ENCODE data around the gene CACNA1B.

The CACNA1B gene

GRCh38 chr9:138070815-138071214, 193.2 kb downstream of the CACNA1B start:
- H3K4me3 ChIP-seq (replicated peaks; ENCODE audit: insufficient read depth, low read length) = no peak overlapping the region
- H3K27me3 ChIP-seq (ENCODE audit: insufficient read depth, poor library complexity, severe bottlenecking) = no peaks in the 10 kb centered on the region
- no peak for DNase-seq (ENCODE audit: low read depth in 1 of 2, low spot score in 1 of 2)
- no peak overlapping the region for H3K27ac ChIP-seq (replicated peaks)
- no peak for TF ChIP-seq CTCF (IDR thresholded peaks at IDR 0.05; ENCODE audit: insufficient read depth, low read length)
- TF ChIP-seq, protein P1, sequence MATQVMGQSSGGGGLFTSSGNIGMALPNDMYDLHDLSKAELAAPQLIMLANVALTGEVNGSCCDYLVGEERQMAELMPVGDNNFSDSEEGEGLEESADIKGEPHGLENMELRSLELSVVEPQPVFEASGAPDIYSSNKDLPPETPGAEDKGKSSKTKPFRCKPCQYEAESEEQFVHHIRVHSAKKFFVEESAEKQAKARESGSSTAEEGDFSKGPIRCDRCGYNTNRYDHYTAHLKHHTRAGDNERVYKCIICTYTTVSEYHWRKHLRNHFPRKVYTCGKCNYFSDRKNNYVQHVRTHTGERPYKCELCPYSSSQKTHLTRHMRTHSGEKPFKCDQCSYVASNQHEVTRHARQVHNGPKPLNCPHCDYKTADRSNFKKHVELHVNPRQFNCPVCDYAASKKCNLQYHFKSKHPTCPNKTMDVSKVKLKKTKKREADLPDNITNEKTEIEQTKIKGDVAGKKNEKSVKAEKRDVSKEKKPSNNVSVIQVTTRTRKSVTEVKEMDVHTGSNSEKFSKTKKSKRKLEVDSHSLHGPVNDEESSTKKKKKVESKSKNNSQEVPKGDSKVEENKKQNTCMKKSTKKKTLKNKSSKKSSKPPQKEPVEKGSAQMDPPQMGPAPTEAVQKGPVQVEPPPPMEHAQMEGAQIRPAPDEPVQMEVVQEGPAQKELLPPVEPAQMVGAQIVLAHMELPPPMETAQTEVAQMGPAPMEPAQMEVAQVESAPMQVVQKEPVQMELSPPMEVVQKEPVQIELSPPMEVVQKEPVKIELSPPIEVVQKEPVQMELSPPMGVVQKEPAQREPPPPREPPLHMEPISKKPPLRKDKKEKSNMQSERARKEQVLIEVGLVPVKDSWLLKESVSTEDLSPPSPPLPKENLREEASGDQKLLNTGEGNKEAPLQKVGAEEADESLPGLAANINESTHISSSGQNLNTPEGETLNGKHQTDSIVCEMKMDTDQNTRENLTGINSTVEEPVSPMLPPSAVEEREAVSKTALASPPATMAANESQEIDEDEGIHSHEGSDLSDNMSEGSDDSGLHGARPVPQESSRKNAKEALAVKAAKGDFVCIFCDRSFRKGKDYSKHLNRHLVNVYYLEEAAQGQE (IDR thresholded peaks at IDR 0.05; ENCODE audit: insufficient replicate concordance, low read depth) = no peak
- no peak for TF ChIP-seq GABPA (IDR thresholded peaks at IDR 0.05; ENCODE audit: low read depth)
- no peak for TF ChIP-seq POLR2AphosphoS5 (IDR thresholded peaks at IDR 0.05; ENCODE audit: low read depth)
- no peak for TF ChIP-seq SPI1 (IDR thresholded peaks at IDR 0.05; ENCODE audit: borderline replicate concordance, low read depth)

- no peak overlapping the region for H3K4me3 ChIP-seq (replicated peaks; ENCODE audit: insufficient read depth, low read length)
- DNase-seq (ENCODE audit: low read depth in 1 of 2, low spot score in 1 of 2) = no peak
- H3K27me3 ChIP-seq (ENCODE audit: insufficient read depth, poor library complexity, severe bottlenecking) = no peaks in the 10 kb centered on the region
- H3K27ac ChIP-seq (replicated peaks) = no peak overlapping the region
- TF ChIP-seq SPI1 (IDR thresholded peaks at IDR 0.05; ENCODE audit: borderline replicate concordance, low read depth) (no peak), GABPA (IDR thresholded peaks at IDR 0.05; ENCODE audit: low read depth) (no peak), POLR2AphosphoS5 (IDR thresholded peaks at IDR 0.05; ENCODE audit: low read depth) (no peak), CTCF (IDR thresholded peaks at IDR 0.05; ENCODE audit: insufficient read depth, low read length) (no peak)
- TF ChIP-seq, protein P1 (IDR thresholded peaks at IDR 0.05; ENCODE audit: insufficient replicate concordance, low read depth) = no peak
These were observed 193.7 kb downstream of the CACNA1B start for GRCh38 chr9:138071292-138071691.

DNA sequence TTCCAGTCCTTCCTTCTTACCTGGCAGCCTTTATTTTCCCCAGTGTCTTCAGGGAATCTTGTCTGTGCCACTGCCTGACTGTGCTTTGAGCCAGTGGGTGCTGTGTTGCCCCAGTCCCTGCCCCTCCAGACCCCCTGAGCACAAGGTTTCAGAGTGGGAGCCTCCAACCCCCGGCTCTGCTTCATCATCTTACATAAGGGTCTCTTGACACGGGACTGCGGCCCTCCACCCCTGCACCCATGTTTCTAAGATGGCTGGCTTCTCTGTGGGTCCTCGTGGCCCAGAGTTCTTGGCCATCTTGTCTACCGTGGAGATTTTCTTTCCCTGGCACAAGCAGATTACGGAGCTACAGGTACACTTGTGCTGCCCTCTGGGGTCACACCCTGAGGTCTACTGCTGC, 194.1 kb downstream of the CACNA1B start:
- no peak overlapping the region for H3K27ac ChIP-seq (replicated peaks)
- no peak for DNase-seq (ENCODE audit: low read depth in 1 of 2, low spot score in 1 of 2)
- no peaks in the 10 kb centered on the region for H3K27me3 ChIP-seq (ENCODE audit: insufficient read depth, poor library complexity, severe bottlenecking)
- H3K4me3 ChIP-seq (replicated peaks; ENCODE audit: insufficient read depth, low read length) = no peak overlapping the region
- TF ChIP-seq SPI1 (IDR thresholded peaks at IDR 0.05; ENCODE audit: borderline replicate concordance, low read depth) (no peak), CTCF (IDR thresholded peaks at IDR 0.05; ENCODE audit: insufficient read depth, low read length) (no peak), POLR2AphosphoS5 (IDR thresholded peaks at IDR 0.05; ENCODE audit: low read depth) (no peak), GABPA (IDR thresholded peaks at IDR 0.05; ENCODE audit: low read depth) (no peak)
- TF ChIP-seq, protein P1 (IDR thresholded peaks at IDR 0.05; ENCODE audit: insufficient replicate concordance, low read depth) = no peak
